Measurements from ENCODE around the gene PTRH2.
"Not testable (repeated sequence)": the region's sequence is repeated elsewhere in the genome, so short reads cannot be mapped to it uniquely, and the experiment has no call there.

Gene PTRH2

DNA sequence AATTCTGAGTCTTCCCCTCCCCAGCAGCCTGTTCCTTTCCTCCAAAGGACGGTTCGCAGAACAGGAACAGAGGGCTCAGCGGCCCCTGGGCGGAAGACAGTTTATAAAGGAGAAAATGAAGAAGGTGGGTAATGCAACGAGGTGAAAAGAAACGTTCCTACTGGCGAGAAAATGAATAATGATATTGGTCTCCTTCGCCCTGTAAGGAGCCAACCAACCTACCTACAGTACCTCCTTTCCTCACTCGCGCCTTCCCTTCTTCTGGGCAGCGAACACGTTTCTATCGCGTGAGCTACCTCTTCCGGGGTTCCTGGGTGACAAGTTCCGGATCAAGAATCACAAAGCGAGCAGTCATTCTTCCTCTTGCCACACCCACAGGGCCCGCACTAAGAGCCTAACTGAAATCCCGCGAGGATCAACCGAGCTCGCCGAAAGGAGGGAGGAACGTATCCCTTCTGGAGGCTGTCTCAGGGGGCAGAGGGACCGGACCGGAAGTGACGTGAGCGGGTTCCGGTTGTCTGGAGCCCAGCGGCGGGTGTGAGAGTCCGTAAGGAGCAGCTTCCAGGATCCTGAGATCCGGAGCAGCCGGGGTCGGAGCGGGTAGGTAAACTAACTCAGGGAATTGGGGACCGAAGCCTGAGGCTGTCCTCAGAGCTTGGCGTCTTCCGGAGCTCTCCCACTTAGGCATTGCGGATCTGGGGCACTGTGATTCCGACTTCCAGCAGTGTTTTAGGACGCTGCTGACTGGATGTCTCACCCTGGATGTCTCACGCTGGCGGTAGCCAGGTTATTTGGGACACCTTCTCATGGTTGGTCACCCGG is at the start of gene PTRH2, which contains the start of gene VMP1:
TSS of gene PTRH2 (minus strand) at position 282 of the 822 bp plus-strand sequence. CDS start 9,452 bp downstream, outside the sequence.
TSS of gene VMP1 (plus strand) at position 506 of the 822 bp plus-strand sequence. CDS start 23,793 bp downstream, outside the sequence.
- DNase-seq (ENCODE audit: extremely low read depth in 1 of 2, low read depth in 1 of 2), result peak; percentile 86 to 96

DNA sequence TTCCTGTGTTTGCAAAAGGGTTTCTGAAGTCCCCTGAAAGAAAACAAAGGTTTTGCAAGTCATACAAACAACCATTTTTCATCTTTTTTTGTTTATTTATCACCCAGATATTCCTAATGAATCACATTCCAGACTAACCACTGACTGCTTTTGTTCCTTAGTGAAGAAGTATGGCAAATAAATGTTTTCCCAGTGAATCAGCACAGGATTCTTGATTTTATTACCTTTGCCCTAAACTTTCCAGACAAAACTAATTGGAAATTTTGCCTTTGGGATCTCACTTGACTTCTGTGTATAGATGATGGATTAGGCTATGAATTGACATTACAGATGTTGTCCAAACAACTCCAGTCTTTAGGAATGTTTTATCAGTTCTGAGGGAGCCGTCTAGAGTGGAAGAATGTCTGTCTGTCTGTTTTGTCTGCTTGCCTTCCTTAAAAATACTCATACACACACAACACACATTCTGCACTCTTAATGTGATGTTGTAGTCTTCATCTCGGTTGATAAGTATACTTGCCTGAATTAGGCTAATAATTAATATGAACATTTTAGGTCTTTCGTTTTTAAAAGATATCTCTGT is 49.1 kb upstream of the PTRH2 start:
- no peak for DNase-seq (ENCODE audit: extremely low read depth in 1 of 2, low read depth in 1 of 2)

DNA sequence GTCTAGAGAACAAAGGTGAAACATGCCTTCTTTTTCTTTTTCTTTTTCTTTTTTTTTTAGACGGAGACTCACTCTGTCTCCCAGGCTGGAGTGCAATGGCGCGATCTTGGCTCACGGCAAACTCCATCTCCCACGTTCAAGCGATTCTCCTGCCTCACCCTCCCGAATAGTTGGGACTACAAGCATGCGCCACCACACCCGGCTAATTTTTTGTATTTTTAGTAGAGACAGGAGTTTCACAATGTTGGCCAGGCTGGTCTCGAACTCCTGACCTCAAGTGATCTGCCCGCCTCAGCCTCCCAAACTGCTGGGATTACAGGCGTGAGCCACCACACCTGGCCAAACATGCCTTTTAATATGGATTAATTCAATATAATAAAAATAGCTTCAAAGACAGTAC is 47.8 kb upstream of the PTRH2 start:
- not testable (repeated sequence) for DNase-seq (ENCODE audit: extremely low read depth in 1 of 2, low read depth in 1 of 2)

DNA sequence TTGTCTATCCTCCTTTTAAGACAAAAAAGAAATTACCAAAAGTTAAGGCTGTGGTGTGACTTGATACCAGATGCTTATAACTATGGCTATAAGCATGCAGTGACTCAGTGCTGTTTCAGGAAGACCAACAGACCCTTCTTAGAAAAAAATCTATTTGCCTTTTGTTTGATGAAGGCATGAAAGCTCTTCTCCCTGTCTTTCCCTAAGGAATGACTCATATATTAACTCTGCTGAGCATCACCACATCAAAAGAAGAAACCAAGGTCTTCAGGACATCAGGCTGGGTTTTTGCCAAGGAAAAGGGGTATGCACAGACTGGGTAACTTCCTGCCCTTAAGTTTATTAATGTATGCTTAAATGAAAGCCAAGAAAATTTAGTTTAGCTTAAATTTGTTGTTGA is 47.3 kb upstream of the PTRH2 start:
- no peak for DNase-seq (ENCODE audit: extremely low read depth in 1 of 2, low read depth in 1 of 2)

DNA sequence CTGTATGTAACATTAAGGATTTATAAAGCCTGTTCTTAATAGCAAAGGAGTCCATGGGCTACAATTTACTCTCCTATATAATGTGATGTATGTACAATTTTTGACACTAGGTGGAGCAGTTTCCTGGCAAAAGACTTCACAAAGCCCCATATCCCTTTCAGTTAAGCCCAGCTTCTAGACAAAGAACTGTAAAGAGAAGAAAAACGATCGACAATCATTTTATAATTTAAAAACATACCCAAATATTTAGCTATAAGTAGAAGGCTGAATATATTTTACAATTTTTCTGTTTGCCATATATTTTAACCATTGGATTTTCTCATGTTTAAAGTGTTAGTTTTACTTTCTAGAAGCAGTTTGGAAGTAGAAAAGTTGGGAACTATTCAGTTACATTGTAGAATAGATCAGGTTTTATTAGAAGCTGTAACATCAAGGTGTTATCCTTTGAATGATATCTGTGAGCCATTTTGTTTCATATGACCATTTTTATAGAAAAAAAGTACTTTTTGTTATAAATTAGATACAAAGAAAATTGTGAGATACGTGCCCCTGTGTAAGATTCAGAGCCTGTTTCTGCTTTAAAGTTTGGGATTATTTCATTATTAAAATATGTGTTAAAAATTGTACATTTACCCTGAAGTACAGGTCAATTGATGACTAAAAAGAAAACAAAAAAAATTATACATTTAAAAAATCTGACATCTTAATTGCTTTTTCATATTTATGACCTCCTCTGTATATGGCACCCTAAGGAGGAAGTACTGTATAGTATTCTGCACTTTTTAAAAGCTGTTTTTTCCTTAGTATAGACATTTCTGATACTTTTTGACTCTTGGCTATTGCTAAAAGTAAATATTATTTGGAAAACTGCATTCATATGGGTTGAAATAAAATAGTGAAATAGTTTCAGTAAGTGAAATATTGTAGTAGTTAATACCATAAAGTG is 46.6 kb upstream of the PTRH2 start:
- no peak for DNase-seq (ENCODE audit: extremely low read depth in 1 of 2, low read depth in 1 of 2)

GRCh38 chr17:59752922-59753321 is 45.7 kb upstream of the PTRH2 start:
- no peak for DNase-seq (ENCODE audit: extremely low read depth in 1 of 2, low read depth in 1 of 2)

DNA sequence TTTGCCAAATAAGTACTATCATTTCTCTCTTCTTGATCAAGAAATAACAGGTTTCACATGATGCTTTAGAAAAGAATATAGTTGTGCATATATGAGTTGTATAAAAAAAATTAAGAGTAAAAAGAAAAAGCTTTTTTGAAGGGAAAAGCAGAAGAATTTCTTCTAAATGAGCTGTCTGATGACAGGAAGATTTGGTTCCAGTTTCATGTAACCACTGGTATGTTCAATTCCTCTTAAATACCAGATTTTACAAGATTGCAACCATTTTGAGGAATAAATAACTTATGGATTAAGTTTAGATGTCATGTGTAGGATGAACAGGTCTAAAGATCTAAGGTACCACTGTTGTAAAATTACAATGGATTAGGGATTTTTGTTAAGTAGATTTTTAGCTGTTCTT is 45.2 kb upstream of the PTRH2 start:
- DNase-seq (ENCODE audit: extremely low read depth in 1 of 2, low read depth in 1 of 2), result no peak

- no peak for DNase-seq (ENCODE audit: extremely low read depth in 1 of 2, low read depth in 1 of 2)
These were observed 44.8 kb upstream of the PTRH2 start for GRCh38 chr17:59751955-59752413.

- DNase-seq (ENCODE audit: extremely low read depth in 1 of 2, low read depth in 1 of 2), result no peak
These were observed 41.4 kb upstream of the PTRH2 start for GRCh38 chr17:59748591-59748990.

GRCh38 chr17:59746849-59747445 is 39.7 kb upstream of the PTRH2 start:
- no peak for DNase-seq (ENCODE audit: extremely low read depth in 1 of 2, low read depth in 1 of 2)

DNA sequence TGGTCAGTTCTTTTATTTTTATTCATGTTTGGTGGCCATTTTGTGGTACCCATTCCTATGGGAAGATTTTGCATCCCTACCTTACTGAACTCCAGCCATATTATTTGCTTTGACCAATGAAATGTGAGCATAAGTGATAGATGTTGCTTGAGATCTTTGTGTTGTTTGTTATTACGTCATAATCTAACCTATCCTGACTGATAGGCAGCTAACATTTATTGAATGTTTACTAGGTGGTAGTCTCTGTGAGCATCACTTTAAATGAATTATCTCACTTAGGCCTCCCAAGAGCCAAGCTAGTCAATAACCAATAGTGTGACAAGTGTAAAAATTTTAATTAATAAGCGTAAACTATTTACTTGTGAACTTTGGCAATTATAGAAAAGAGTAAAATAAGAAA is 37.8 kb upstream of the PTRH2 start:
- no peak for DNase-seq (ENCODE audit: extremely low read depth in 1 of 2, low read depth in 1 of 2)

- no peak for DNase-seq (ENCODE audit: extremely low read depth in 1 of 2, low read depth in 1 of 2)
These were observed 36.6 kb upstream of the PTRH2 start for GRCh38 chr17:59743842-59744241.

DNA sequence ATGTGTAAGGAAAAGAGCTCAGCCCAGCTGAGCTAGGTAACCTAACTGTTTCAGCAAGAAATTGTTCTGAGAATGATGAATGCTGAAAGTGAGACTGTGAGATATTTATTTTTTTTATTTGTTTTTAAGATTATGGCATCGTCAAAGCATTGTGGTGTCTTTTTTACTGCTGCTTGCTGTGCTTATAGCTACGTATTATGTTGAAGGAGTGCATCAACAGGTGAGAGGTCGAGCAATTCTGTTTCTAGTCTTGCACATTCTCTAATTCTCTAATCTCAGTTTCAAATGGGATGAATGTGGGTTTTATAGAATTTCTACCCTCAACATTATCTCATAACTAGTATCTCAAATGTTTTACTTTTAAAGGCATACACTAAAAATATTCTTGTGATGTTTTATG is 30.1 kb upstream of the PTRH2 start:
- DNase-seq (ENCODE audit: extremely low read depth in 1 of 2, low read depth in 1 of 2), result no peak

DNA sequence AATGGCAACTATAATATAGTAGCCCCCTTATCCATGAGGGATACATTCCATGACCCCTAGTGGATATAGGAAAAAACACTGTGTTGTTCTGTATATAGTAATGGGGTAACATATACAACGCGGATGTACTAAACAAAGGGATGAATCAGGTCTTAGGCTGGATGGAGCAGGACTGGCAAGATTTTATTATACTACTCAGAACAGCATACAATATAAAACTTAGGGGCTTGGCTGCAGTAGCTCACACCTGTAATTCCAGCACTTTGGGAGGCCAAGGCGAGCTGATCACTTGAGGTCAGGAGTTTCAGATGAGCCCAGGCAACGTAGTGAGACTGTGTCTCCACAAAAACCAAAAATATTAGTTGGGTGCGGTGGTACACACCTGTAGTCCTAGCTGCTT is 27.0 kb upstream of the PTRH2 start:
- DNase-seq (ENCODE audit: extremely low read depth in 1 of 2, low read depth in 1 of 2), result no peak

DNA sequence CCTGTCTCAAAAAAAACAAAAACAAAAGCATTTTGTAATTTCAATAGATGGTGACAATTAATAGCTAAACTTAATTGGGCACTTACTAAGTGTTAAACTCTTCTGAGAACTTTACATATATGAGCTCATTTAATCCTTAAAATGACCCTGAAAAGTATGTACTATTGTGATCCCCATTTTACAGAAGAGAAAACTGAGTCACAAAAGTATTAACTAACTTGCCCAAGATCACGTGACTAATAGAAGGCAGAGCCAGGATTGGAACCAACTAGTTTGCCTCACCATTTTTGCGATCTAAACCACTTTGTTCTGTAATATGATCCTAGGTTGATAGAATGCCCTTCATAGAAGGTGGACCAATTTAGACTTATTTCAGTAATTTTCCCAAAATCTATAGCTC is 26.5 kb upstream of the PTRH2 start:
- no peak for DNase-seq (ENCODE audit: extremely low read depth in 1 of 2, low read depth in 1 of 2)

- no peak for DNase-seq (ENCODE audit: extremely low read depth in 1 of 2, low read depth in 1 of 2)
These were observed 23.1 kb upstream of the PTRH2 start for GRCh38 chr17:59730268-59730834.

DNA sequence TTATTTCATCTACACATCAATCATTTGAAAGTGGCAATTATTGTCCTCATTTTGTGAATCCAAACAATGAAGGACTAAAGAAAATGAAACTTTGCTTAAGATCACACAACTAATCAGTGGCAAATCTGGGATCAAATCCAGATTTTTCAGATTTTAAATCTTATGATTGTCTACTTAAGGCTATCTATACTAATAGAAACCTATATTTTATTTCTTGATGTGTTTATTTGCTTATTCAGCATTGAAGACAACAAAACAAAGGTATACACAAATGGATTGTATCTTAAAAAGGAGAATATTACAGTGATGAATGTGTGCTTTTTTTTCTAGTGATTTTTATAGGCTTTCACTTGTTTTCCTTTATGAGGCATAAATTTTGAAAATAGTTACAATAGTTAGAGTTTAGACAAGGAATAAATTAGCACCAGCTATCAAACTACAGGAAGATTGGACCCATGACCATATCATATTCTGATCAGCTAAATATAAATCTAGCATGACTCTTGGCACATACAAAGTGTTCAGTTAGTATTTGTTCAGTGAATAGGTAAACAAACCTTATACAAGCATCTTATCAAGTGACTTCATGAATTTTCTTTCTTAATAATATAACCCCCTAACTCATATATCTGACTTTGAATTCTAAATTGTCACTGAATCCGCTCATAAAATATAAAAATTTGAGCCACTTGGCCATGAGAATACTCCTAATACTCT is 20.7 kb upstream of the PTRH2 start:
- no peak for DNase-seq (ENCODE audit: extremely low read depth in 1 of 2, low read depth in 1 of 2)

- DNase-seq (ENCODE audit: extremely low read depth in 1 of 2, low read depth in 1 of 2), result no peak
These were observed 18.5 kb upstream of the PTRH2 start for GRCh38 chr17:59725691-59726090.

DNA sequence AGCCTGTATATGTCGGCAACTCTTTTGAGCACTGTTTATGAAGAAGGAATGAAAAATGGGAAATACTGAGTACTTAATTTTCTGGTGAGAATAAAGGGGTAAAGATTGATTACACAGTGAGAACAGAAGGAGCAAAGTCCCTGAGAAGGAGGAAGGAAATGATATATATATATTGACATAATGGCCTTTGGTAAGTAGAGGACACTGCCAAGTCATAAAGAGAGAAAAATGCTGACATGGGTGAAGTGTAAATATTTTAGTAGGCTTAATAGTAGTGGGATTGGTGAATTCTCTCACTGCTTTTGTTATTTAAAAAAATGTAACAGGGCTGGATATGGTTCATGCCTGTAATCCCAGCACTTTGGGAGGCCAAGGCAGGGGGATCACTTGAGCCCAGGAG is 16.4 kb upstream of the PTRH2 start:
- no peak for DNase-seq (ENCODE audit: extremely low read depth in 1 of 2, low read depth in 1 of 2)

- DNase-seq (ENCODE audit: extremely low read depth in 1 of 2, low read depth in 1 of 2), result no peak
These were observed 15.8 kb upstream of the PTRH2 start for GRCh38 chr17:59723041-59723440.

All from stimulated activated CD8-positive, alpha-beta memory T cell treated with anti-CD3 and anti-CD28 coated beads, Interleukin-7, amount 100 ng/mL, for 48 hours (primary cell).